Upper lobe of left lung (tissue), 6 donors: Measurements from ENCODE around the gene IL1RAPL2. TPM values are rescaled to one million over a fixed set of nuclear protein-coding genes. Genes with fewer than 3 reads are reported as not detected.

ENCODE experiments used
- ATAC-seq, 2 donors: fragments of 200-7000 bp; cut with Tn5 transposase; one replicate each; pipeline ENCODE4 v1.9.1; 2022; ENCODE audit warnings: mild to moderate bottlenecking in 2 of 2, moderate library complexity in 2 of 2; ENCODE audit not compliant: low FRiP score in 2 of 2
- DNase-seq, 2 donors: peaks; one replicate each; pipeline ENCODE4 v3.0.0-alpha.2; 2019 to 2020
- H3K27ac ChIP-seq, 4 donors: fragments of 200-600 bp; sonication (generic); one replicate each; pipeline ENCODE4 v1.5.1; 2016 to 2019
- H3K27me3 ChIP-seq, 4 donors: fragments of 200-600 bp; sonication (generic); one replicate each; pipeline ENCODE4 v1.5.1; 2017 to 2019
- H3K36me3 ChIP-seq, 4 donors: fragments of 200-600 bp; sonication (generic); one replicate each; pipeline ENCODE4 v1.5.1; 2016 to 2019
- H3K4me1 ChIP-seq, 4 donors: fragments of 200-600 bp; sonication (generic); one replicate each; pipeline ENCODE4 v1.5.1; 2018 to 2019
- H3K4me3 ChIP-seq, 4 donors: fragments of 200-600 bp; sonication (generic); one replicate each; pipeline ENCODE4 v1.5.1; 2017 to 2019; ENCODE audit warnings: mild to moderate bottlenecking in 2 of 4, moderate library complexity in 1 of 4
- H3K9me3 ChIP-seq, 4 donors: fragments of 200-600 bp; sonication (generic); one replicate each; pipeline ENCODE4 v1.5.1; 2018 to 2019
- EP300 ChIP-seq, 4 donors: sonication (generic); formaldehyde crosslinking; IDR thresholded peaks; one replicate each; pipeline ENCODE4 v1.5.1; 2017; ENCODE audit warnings: antibody characterized with exemption in 4 of 4, control low read depth in 2 of 4
- POLR2A ChIP-seq, 4 donors: fragments of 450-650 bp; IDR thresholded peaks; one replicate each; pipeline ENCODE4 v1.5.1; 2016 to 2017; ENCODE audit warnings: antibody characterized with exemption in 4 of 4, mild to moderate bottlenecking in 2 of 4
- POLR2AphosphoS5 ChIP-seq, 2 donors: sonication (generic); formaldehyde crosslinking; IDR thresholded peaks; one replicate each; pipeline ENCODE4 v1.5.1; 2017; ENCODE audit warnings: antibody characterized with exemption in 2 of 2
- WGBS, 2 donors: methylation state at CpG; one replicate each; pipeline ENCODE4 v1.1.5; 2017 to 2018; 5-methylcytosine and 5-hydroxymethylcytosine counted together
- total RNA-seq, 6 donors: library from RNA; depleted of rRNA in 4 of 6; stranded (reverse); fragments of >200 nt in 4 of 6; gene quantifications; one replicate each; pipeline versions ENCODE4 v1.1.0 to v1.2.1, GENCODE V29; 2016 to 2021
- TF ChIP-seq, protein P1 (sequence below), 6 experiments: fragments of 450-650 bp in 4 of 6; fragments of 200-600 bp in 2 of 6; sonication (generic) in 2 of 6; IDR thresholded peaks; one replicate each; pipeline ENCODE4 v1.5.1; 2016 to 2019; ENCODE audit warnings: antibody characterized with exemption in 6 of 6
- donor health status: DM: no; HTN: no; CAD: no; lungs with moderate emphysema.
- donor health status: DM: no; HTN: yes; CAD: no; lungs with severe emphysema.

The IL1RAPL2 gene
- total RNA-seq, 6 donors from 2014 or later, result not detected

DNA sequence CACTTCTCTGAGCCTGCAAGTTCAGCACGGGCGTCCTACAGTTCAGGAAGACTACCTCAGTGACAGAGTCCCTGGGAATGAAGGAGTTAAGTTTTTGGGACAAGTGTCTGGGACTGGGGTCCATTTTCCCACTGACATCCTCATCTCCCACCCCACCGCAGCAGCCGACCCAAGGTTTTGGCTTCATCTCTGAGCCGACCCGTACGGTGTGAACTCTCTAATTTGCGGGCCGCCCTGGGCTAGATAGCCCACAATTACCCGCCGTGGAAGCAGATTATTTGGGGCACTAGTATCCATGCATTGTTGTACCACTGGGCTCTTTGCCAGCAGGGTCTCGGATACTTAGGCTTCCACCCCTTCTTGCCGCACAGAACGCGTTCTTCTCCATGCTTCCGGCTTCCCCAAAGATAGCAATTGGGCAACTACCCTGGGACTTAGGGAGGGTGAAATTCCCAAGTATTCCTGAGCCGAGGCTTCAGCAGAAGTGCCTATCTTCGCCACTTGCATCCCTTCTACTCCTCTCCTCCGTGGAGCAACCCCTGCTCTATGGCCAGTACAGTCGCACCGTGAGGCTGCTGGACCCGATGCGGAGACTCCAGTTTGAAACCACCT lies 2.4 kb downstream of the IL1RAPL2 start:
- Histone ChIP-seq H3K27me3 (peaks cover 0 to 18% (median 0%) of the 10 kb centered on the region in 4 donors), H3K9me3 (no peaks in the 10 kb centered on the region), H3K36me3 (no peaks in the 10 kb centered on the region), H3K4me1 (peaks cover 0 to 19% (median 0%) of the 10 kb centered on the region in 4 donors), H3K4me3 (no peak overlapping the region), H3K27ac (no peak overlapping the region)
- ATAC-seq (no peak), DNase-seq (no peak)
- 30 to 49% methylated on average over 9 to 23 of the region's 23 CpGs for WGBS, 2 donors
- TF ChIP-seq EP300 (IDR thresholded peaks at IDR 0.05) (no peak), POLR2AphosphoS5 (IDR thresholded peaks at IDR 0.05) (no peak), POLR2A (IDR thresholded peaks at IDR 0.05) (no peak)
- TF ChIP-seq, protein P1, sequence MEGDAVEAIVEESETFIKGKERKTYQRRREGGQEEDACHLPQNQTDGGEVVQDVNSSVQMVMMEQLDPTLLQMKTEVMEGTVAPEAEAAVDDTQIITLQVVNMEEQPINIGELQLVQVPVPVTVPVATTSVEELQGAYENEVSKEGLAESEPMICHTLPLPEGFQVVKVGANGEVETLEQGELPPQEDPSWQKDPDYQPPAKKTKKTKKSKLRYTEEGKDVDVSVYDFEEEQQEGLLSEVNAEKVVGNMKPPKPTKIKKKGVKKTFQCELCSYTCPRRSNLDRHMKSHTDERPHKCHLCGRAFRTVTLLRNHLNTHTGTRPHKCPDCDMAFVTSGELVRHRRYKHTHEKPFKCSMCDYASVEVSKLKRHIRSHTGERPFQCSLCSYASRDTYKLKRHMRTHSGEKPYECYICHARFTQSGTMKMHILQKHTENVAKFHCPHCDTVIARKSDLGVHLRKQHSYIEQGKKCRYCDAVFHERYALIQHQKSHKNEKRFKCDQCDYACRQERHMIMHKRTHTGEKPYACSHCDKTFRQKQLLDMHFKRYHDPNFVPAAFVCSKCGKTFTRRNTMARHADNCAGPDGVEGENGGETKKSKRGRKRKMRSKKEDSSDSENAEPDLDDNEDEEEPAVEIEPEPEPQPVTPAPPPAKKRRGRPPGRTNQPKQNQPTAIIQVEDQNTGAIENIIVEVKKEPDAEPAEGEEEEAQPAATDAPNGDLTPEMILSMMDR (IDR thresholded peaks at IDR 0.05), result no peak

DNA sequence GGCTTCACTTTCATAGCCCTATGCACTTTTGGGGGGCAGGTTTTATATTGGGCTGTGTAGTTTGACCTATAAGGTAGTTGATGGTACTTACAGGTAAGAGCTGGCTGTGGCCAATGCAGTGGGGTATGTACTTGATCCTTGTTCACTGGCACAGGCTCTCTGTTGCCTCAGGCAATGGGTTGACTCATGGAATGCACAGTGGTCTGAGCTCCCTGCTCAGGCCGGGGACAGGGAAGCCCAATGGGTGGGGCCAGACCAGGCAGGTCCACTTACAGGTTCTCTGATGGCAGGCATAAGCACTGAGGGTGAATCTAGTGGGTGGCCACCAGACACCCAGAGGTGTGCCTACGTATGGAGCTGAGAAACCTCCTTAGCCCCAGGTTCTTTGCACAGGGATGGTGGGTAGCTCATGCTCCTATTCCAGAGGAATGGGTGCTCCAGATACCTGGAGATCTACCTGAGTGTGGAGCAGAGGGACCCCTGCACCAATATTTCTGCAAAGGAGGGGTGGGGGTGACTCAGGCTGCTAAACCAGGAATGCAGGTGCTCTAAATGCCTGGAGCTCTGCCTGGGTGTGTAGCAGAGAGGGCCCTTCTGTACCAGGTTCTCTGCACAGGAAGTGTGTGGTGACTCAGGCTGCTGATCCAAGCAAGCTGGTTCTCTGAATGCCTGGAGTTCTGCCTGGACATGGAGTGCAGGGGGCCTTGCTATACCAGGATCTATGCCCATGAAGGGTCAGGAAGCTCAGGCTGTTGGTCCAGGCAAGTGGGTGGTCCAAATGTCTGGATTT lies 52.3 kb downstream of the IL1RAPL2 start:
- TF ChIP-seq POLR2A (IDR thresholded peaks at IDR 0.05) (no peak), POLR2AphosphoS5 (IDR thresholded peaks at IDR 0.05) (no peak), EP300 (IDR thresholded peaks at IDR 0.05) (no peak)
- TF ChIP-seq, protein P1 (IDR thresholded peaks at IDR 0.05), result no peak
- H3K9me3 ChIP-seq, result no peaks in the 10 kb centered on the region
- H3K27ac ChIP-seq, result no peak overlapping the region
- DNase-seq, result no peak
- no peaks in the 10 kb centered on the region for H3K4me1 ChIP-seq
- H3K4me3 ChIP-seq, result no peak overlapping the region
- 71% methylated on average over 2 of the region's 2 CpGs; no CpG with 5 or more reads in 1 of the 2 donors for WGBS, 2 donors
- no peaks in the 10 kb centered on the region for H3K36me3 ChIP-seq
- H3K27me3 ChIP-seq, result no peaks in the 10 kb centered on the region
- peak in 1 of 2 donors; percentile 22 for ATAC-seq

DNA sequence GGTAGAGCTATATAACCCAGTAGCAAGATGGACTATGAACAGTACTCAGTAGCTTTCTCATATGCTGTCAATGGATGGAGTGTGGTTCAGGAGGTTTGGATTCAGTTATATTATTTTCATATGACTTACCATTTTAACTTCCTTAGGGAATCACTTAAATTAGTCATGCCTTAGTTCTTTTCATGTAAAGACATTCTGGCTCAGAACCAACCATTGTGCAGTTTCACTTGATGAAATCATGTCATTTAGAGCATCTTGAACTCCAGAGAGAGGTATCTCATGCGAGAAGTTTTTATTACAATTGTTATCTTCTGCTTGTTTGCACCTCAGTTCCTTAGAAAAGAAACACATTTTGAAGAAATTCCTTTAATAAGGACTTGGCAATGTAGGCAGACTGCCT lies 55.8 kb downstream of the IL1RAPL2 start:
- ATAC-seq (no peak), DNase-seq (no peak)
- Histone ChIP-seq H3K4me3 (no peak overlapping the region), H3K27me3 (no peaks in the 10 kb centered on the region), H3K4me1 (no peaks in the 10 kb centered on the region), H3K9me3 (no peaks in the 10 kb centered on the region), H3K36me3 (no peaks in the 10 kb centered on the region), H3K27ac (no peak overlapping the region)
- 64 to 88% methylated on average over 1 of the region's 1 CpG for WGBS, 2 donors
- TF ChIP-seq, protein P1 (IDR thresholded peaks at IDR 0.05), result no peak

DNA sequence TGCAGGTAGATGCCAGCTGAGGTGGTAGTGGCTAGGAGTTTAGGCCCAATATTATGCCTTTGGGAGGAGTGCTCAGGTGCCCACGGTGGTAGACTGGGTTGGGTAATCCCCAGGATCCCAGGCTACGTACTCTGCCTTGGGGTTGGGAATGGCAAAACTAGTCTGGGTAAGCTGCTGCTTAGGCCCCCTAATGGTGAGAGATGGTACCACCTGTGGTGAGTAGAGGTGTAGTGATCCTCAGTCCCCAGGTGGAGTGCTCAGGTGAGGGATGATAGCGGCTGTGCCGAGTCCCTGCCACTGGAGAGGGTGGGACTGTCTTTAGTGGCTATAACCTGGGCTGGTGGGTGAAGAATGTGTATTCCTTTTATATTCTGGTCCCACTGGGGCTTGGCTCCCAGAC lies 75.2 kb downstream of the IL1RAPL2 start:
- Histone ChIP-seq H3K9me3 (peaks cover 0 to 9% (median 0%) of the 10 kb centered on the region in 4 donors), H3K27ac (no peak overlapping the region), H3K27me3 (no peaks in the 10 kb centered on the region), H3K4me3 (no peak overlapping the region), H3K4me1 (no peaks in the 10 kb centered on the region), H3K36me3 (no peaks in the 10 kb centered on the region)
- no peak for DNase-seq
- no peak for ATAC-seq
- 78 to 93% methylated on average over 3 to 4 of the region's 4 CpGs for WGBS, 2 donors
- TF ChIP-seq POLR2AphosphoS5 (IDR thresholded peaks at IDR 0.05), result no peak
- TF ChIP-seq EP300 (IDR thresholded peaks at IDR 0.05), result no peak
- TF ChIP-seq, protein P1 (IDR thresholded peaks at IDR 0.05), result no peak
- TF ChIP-seq POLR2A (IDR thresholded peaks at IDR 0.05), result no peak
